LNCAP (cell line): ENCODE results near the gene APPBP2.

ENCODE experiments used
- TF ChIP-seq, protein P1 (sequence below): fragments of 450-650 bp; IDR thresholded peaks from 2 replicates; pipeline ENCODE4 v1.5.1; 2017; ENCODE audit warnings: mild to moderate bottlenecking

APPBP2 gene

DNA sequence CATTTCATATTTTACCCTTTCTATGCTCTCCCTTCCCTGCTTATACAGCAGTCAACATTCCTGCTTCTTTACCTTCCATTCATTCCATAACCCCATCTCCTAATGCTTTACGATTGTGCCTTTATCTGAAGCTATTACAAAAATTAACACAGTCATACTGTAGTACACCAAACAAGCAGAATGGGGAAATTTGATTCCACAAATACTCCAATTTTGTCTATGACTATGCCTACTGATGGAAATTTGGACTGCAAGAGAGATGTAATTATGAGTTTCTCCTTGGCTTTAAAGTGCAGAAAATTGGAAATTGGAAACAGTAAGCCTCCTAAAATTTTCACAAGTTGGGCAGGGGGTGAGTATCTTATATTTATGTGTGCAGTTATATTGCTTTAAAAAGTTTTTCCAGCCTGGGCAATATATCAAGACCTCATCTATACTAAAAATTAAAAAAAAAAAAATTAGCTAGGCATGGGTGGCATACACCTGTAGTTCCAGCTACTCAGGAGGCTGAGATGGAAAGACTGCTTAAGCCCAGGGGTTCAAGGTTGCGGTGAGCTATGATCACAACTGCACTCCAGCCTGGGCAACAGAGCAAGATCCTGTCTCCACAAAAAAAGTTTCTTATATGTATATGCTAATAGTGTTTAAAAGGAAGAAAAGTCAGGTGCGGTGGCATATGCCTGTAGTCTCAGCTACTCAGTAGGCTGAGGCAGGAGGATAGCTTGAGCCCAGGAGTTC, 3.0 kb downstream of the APPBP2 start:
- TF ChIP-seq, protein P1, sequence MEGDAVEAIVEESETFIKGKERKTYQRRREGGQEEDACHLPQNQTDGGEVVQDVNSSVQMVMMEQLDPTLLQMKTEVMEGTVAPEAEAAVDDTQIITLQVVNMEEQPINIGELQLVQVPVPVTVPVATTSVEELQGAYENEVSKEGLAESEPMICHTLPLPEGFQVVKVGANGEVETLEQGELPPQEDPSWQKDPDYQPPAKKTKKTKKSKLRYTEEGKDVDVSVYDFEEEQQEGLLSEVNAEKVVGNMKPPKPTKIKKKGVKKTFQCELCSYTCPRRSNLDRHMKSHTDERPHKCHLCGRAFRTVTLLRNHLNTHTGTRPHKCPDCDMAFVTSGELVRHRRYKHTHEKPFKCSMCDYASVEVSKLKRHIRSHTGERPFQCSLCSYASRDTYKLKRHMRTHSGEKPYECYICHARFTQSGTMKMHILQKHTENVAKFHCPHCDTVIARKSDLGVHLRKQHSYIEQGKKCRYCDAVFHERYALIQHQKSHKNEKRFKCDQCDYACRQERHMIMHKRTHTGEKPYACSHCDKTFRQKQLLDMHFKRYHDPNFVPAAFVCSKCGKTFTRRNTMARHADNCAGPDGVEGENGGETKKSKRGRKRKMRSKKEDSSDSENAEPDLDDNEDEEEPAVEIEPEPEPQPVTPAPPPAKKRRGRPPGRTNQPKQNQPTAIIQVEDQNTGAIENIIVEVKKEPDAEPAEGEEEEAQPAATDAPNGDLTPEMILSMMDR, result no peak

DNA sequence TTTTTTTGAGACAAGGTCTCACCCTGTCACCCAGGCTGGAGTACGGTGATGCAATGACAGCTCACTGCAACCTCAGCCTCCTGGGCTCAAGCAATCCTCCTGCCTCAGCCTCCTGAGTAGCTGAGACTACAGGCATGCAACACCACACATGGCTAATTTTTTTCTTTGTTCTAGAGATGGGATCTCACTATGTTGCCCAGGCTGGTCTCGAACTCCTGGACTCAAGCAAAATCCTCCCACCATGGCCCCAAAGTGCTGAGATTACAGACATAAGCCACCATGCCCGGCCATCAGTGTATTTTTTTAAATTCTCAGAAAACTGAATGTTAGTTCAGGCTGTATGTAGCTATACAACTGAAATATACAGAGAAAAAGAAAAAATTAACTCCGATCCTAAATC, 6.2 kb downstream of the APPBP2 start:
- TF ChIP-seq, protein P1, result no peak

DNA sequence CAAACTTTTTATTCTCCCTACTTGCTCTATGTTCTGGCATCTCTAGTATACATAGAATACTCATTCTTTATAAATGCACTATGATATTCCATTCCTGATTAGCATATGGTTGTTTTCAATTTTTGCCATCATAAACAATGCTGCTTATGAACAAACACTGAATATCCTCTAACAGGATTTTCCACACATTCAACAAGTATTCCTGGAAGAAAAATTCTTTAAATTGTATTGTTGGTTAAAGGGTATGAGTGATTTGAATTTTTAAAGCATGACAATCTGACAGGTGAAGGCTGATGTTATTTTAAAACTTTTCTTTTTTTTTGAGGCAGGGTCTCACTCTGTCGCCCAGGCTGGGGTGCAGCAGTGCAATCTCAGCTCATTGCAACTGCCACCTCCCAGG, 11.5 kb downstream of the APPBP2 start:
- TF ChIP-seq, protein P1, result no peak

DNA sequence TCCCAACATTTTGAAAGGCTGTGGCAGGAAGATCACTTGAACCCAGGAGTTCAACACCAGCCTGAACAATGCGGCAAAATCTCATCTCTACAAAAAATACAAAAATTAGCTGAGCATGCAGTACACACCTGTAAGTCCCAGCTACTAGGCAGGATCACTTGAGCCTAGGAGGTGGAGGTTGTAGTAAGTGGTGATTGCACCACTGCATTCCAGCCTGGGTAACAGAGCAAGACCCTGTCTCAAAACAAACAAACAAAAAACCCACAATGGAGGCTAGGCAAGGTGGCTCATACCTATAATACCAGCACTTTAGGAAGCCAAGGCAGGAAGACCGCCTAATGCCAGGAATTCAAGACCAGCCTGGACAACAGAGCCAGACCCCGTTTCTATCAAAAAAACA, 12.0 kb downstream of the APPBP2 start:
- TF ChIP-seq, protein P1, result no peak

DNA sequence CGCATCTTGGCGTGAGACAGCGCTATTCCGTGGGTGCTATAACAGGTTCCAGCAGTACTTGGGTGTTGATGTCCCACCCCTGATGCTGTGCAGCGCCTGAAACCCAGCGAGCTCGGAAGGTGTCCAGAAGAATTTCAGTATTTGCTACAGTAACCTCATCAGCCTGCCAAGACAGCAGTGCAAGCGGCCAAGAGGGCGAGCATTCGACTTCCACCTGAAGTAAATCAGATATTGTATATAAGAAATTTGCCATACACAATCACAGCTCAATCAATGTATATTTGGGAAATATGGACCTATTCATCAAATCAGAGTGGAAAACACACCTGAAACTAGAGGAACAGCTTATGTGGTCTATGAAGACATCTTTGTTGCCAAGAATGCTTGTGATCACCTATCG, 13.0 kb downstream of the APPBP2 start:
- TF ChIP-seq, protein P1, result no peak

DNA sequence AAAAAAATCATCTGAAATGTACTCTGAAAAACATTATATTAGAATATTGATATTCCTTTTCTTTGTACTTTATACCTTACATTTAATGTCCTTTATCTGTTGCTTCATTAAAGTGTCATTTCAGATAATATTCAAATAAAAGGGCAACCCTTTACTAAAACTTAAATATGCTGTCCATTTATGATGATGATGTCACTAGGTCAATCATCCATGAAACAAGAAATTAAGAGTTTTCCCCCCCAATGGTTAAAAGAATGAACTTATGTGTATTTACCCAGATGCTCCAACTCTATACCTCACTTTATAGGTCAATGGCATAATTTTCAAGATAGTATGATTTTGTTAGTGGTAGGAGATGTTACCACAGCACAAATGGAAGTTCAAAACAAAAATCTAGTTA, 15.3 kb downstream of the APPBP2 start:
- TF ChIP-seq, protein P1, result no peak

DNA sequence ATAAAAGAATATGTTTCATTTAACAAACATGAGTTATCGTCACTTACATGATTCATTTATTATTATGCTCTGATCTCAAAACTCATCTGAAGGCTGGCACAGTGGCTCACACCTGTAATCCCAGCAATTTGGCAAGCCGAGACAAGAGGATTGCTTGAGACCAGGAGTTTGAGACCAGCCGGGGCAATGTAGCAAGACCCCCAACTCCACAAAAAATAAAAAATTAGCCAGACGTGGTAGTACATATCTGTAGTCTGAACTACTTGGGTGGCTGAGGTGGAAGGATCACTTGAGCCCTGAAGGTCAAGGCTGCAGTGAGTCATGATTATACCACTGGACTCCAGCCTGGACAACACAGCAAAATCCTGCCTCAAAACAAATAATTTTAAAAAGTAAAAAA, 16.0 kb downstream of the APPBP2 start:
- TF ChIP-seq, protein P1, result no peak
